BLaER1 (cell line): Measurements from ENCODE around the gene DYNLL1.
"Not testable (repeated sequence)": the region's sequence is repeated elsewhere in the genome, so short reads cannot be mapped to it uniquely, and the experiment has no call there.

Experiments
- H3K27ac ChIP-seq: shearing (Covaris generic); formaldehyde crosslinking; 2 replicates; pipeline ENCODE4 v1.8.1; 2022
- H3K27me3 ChIP-seq: shearing (Covaris generic); formaldehyde crosslinking; 2 replicates; pipeline ENCODE4 v1.8.1; 2022
- H3K36me3 ChIP-seq: shearing (Covaris generic); formaldehyde crosslinking; 2 replicates; pipeline ENCODE4 v1.8.1; 2022
- H3K4me1 ChIP-seq: shearing (Covaris generic); formaldehyde crosslinking; 2 replicates; pipeline ENCODE4 v1.8.1; 2022
- H3K4me2 ChIP-seq: shearing (Covaris generic); formaldehyde crosslinking; 2 replicates; pipeline ENCODE4 v1.8.1; 2022
- H3K4me3 ChIP-seq: shearing (Covaris generic); formaldehyde crosslinking; 2 replicates; pipeline ENCODE4 v1.8.1; 2022
- H3K9ac ChIP-seq: shearing (Covaris generic); formaldehyde crosslinking; 2 replicates; pipeline ENCODE4 v1.8.1; 2022
- H3K9me3 ChIP-seq: shearing (Covaris generic); formaldehyde crosslinking; 2 replicates; pipeline ENCODE4 v1.8.1; 2022
- H4K20me1 ChIP-seq: shearing (Covaris generic); formaldehyde crosslinking; 2 replicates; pipeline ENCODE4 v1.8.1; 2022
- Cebpa-rat ChIP-seq: shearing (Covaris generic); IDR thresholded peaks from 2 replicates; pipeline ENCODE4 v1.8.1; 2022

The DYNLL1 gene

GRCh38 chr12:120495731-120496412 is at the start of gene DYNLL1:
Gene DYNLL1, plus strand, starts transcription at chr12:120496113. Its CDS starts 309 bp downstream, at chr12:120496422.
- H3K27ac ChIP-seq, result peak within 1 kb of the TSS; percentile 79
- H3K27me3 ChIP-seq, result no peaks in the 10 kb centered on the region
- H3K36me3 ChIP-seq, result peaks cover 45% of the 10 kb centered on the region
- peaks cover 31% of the 10 kb centered on the region for H3K4me1 ChIP-seq
- H3K9me3 ChIP-seq, result no peaks in the 10 kb centered on the region
- peak within 1 kb of the TSS; percentile 91 for H3K9ac ChIP-seq
- peaks cover 43% of the 10 kb centered on the region for H4K20me1 ChIP-seq
- TF ChIP-seq Cebpa-rat, result no peak
- peak within 1 kb of the TSS; percentile 89 for H3K4me2 ChIP-seq
- peak within 1 kb of the TSS; percentile 92 for H3K4me3 ChIP-seq

- H4K20me1 ChIP-seq, result peaks cover 77% of the 10 kb centered on the region
- not testable (repeated sequence) for H3K9me3 ChIP-seq, H3K27me3 ChIP-seq
- peak overlapping the region; percentile 94 for H3K4me3 ChIP-seq
- H3K27ac ChIP-seq, result peak overlapping the region; percentile 94
- peaks cover 70% of the 10 kb centered on the region for H3K36me3 ChIP-seq
- peak overlapping the region; percentile 97 for H3K4me2 ChIP-seq
- peaks cover 30% of the 10 kb centered on the region for H3K4me1 ChIP-seq
- H3K9ac ChIP-seq, result peak overlapping the region; percentile 93
Observed at GRCh38 chr12:120446844-120447178, 49.1 kb upstream of the DYNLL1 start.

GRCh38 chr12:120447992-120448391 is 47.9 kb upstream of the DYNLL1 start:
- H3K36me3 ChIP-seq, result peaks cover 71% of the 10 kb centered on the region

GRCh38 chr12:120452524-120452923 is 43.4 kb upstream of the DYNLL1 start:
- not testable (repeated sequence) for H3K27ac ChIP-seq, H3K9me3 ChIP-seq, H3K27me3 ChIP-seq, H3K9ac ChIP-seq, H3K4me2 ChIP-seq, H3K4me3 ChIP-seq
- peaks cover 94% of the 10 kb centered on the region for H4K20me1 ChIP-seq
- H3K4me1 ChIP-seq, result peaks cover 33% of the 10 kb centered on the region
- peaks cover 95% of the 10 kb centered on the region for H3K36me3 ChIP-seq

More at GRCh38 chr12:120447992-120448391, 47.9 kb upstream of the DYNLL1 start:
- TF ChIP-seq Cebpa-rat, result no peak
- no peak overlapping the region for H3K27ac ChIP-seq
- H3K4me3 ChIP-seq, result peak overlapping the region; percentile 94
- H3K9ac ChIP-seq, result peak overlapping the region; percentile 93; the same call in 1 of the 2 replicates
- no peaks in the 10 kb centered on the region for H3K27me3 ChIP-seq
- peaks cover 30% of the 10 kb centered on the region for H3K4me1 ChIP-seq
- peak overlapping the region; percentile 97 for H3K4me2 ChIP-seq
- peaks cover 80% of the 10 kb centered on the region for H4K20me1 ChIP-seq
- H3K9me3 ChIP-seq, result no peaks in the 10 kb centered on the region

GRCh38 chr12:120453060-120453750 is 42.7 kb upstream of the DYNLL1 start:
- Histone ChIP-seq H3K27ac (no peak overlapping the region), H4K20me1 (peaks cover 94% of the 10 kb centered on the region), H3K4me3 (no peak overlapping the region), H3K4me1 (peaks cover 26% of the 10 kb centered on the region), H3K9ac (no peak overlapping the region), H3K4me2 (no peak overlapping the region), H3K9me3 (no peaks in the 10 kb centered on the region), H3K36me3 (peaks cover 95% of the 10 kb centered on the region), H3K27me3 (no peaks in the 10 kb centered on the region)
- TF ChIP-seq Cebpa-rat, result no peak

GRCh38 chr12:120453977-120454376 is 41.9 kb upstream of the DYNLL1 start:
- Histone ChIP-seq H3K9me3 (no peaks in the 10 kb centered on the region), H4K20me1 (peaks cover 97% of the 10 kb centered on the region), H3K9ac (no peak overlapping the region), H3K4me3 (no peak overlapping the region), H3K27me3 (no peaks in the 10 kb centered on the region), H3K4me2 (no peak overlapping the region), H3K4me1 (peaks cover 22% of the 10 kb centered on the region), H3K36me3 (peaks cover 95% of the 10 kb centered on the region), H3K27ac (no peak overlapping the region)
- TF ChIP-seq Cebpa-rat, result no peak

- no peak overlapping the region for H3K9ac ChIP-seq
- H3K4me2 ChIP-seq, result peak overlapping the region; percentile 54
- TF ChIP-seq Cebpa-rat, result no peak
- peaks cover 22% of the 10 kb centered on the region for H3K4me1 ChIP-seq
- H3K36me3 ChIP-seq, result peaks cover 97% of the 10 kb centered on the region
- no peaks in the 10 kb centered on the region for H3K27me3 ChIP-seq
- no peaks in the 10 kb centered on the region for H3K9me3 ChIP-seq
- peak overlapping the region; percentile 18; the same call in 1 of the 2 replicates for H3K27ac ChIP-seq
- H3K4me3 ChIP-seq, result no peak overlapping the region
- H4K20me1 ChIP-seq, result peaks cover 99% of the 10 kb centered on the region
Observed at GRCh38 chr12:120455302-120455701, 40.6 kb upstream of the DYNLL1 start.

- no peak overlapping the region for H3K4me2 ChIP-seq
- H3K4me1 ChIP-seq, result peaks cover 22% of the 10 kb centered on the region
- H3K36me3 ChIP-seq, result peaks cover 97% of the 10 kb centered on the region
- no peaks in the 10 kb centered on the region for H3K27me3 ChIP-seq
- H3K9me3 ChIP-seq, result no peaks in the 10 kb centered on the region
- H4K20me1 ChIP-seq, result peaks cover 100% of the 10 kb centered on the region
- TF ChIP-seq Cebpa-rat, result no peak
- H3K9ac ChIP-seq, result no peak overlapping the region
- H3K4me3 ChIP-seq, result no peak overlapping the region
- H3K27ac ChIP-seq, result no peak overlapping the region
Observed at GRCh38 chr12:120457133-120457532, 38.8 kb upstream of the DYNLL1 start.

- Histone ChIP-seq H3K4me2 (no peak overlapping the region), H3K27ac (no peak overlapping the region), H4K20me1 (peaks cover 100% of the 10 kb centered on the region), H3K4me3 (no peak overlapping the region), H3K9me3 (no peaks in the 10 kb centered on the region), H3K36me3 (peaks cover 100% of the 10 kb centered on the region), H3K4me1 (peaks cover 12% of the 10 kb centered on the region), H3K27me3 (no peaks in the 10 kb centered on the region), H3K9ac (no peak overlapping the region)
- no peak for TF ChIP-seq Cebpa-rat
Observed at GRCh38 chr12:120460157-120460556, 35.8 kb upstream of the DYNLL1 start.

GRCh38 chr12:120462099-120462640 is 33.7 kb upstream of the DYNLL1 start:
- no peaks in the 10 kb centered on the region for H3K27me3 ChIP-seq
- peaks cover 100% of the 10 kb centered on the region for H4K20me1 ChIP-seq
- no peak overlapping the region for H3K9ac ChIP-seq
- no peak overlapping the region for H3K27ac ChIP-seq
- no peaks in the 10 kb centered on the region for H3K9me3 ChIP-seq
- no peak for TF ChIP-seq Cebpa-rat
- H3K4me2 ChIP-seq, result no peak overlapping the region
- H3K4me3 ChIP-seq, result no peak overlapping the region
- peaks cover 13% of the 10 kb centered on the region for H3K4me1 ChIP-seq
- peaks cover 100% of the 10 kb centered on the region for H3K36me3 ChIP-seq
